Measurements from ENCODE around the gene POU4F1. TPM values are rescaled to one million over a fixed set of nuclear protein-coding genes. Genes with fewer than 3 reads are reported as not detected.

Gene POU4F1
- total RNA-seq, 1 donor from 2014 or later = 1.6 TPM

DNA sequence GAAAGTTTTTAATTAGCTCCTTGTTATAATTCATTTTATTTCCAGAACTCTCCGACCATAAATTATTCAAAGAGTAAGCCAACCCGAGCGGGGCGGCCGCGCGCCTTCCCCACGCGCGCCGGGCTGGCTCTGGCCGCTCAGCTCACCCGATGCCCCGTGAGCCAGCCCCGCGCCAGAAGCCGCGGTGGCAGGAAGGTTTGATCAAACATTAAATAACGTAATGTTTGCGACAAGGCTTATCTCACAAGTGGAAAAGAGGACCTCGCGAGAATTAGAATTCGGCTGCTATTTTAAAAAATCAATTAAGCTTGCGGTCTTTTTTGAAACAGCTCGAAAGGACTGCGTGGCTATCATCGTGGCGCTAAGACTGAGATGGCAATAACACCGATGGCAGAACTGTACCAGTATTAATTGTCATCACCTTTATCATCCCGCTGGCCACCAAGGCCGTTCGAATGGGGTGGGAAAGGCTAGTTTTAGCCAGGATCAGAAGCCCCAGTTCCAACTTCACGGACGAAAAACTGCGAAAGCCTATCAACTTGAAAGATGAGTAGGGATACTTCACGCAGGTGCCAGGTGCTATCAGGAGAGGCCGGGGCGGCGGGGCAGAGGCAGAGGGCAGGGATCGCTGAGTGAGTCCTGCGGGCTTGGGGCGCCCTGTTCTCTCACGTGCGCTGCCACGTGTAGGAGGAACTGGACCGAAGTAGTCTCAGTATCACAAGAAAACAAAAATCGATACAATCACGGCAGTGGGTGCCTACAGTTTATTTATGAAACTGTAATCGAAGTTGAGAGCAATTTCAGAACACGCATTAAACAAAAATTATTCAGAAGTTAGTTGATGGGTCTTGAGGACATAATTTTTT is 6.4 kb downstream of the POU4F1 start:
- H3K27ac ChIP-seq = no peak overlapping the region
- peaks cover 41% of the 10 kb centered on the region for H3F3A ChIP-seq (ENCODE audit: low read depth)
- H3K27me3 Mint-ChIP-seq (ENCODE audit: insufficient read depth, low read depth) = peaks cover 82% of the 10 kb centered on the region
- H3K79me2 ChIP-seq (ENCODE audit: low read depth) = no peaks in the 10 kb centered on the region
- H3K27me3 ChIP-seq = peaks cover 98% of the 10 kb centered on the region
- no peak overlapping the region for H3K9ac ChIP-seq
- H3K4me1 Mint-ChIP-seq = peaks cover 28% of the 10 kb centered on the region
- no peaks in the 10 kb centered on the region for H3K36me3 ChIP-seq
- no peak overlapping the region for H2AFZ ChIP-seq (replicated peaks)
- H3K9me3 ChIP-seq (ENCODE audit: low read depth) = no peaks in the 10 kb centered on the region
- peak; percentile 92 for TF ChIP-seq EZH2phosphoT487 (IDR thresholded peaks at IDR 0.05)
- TF ChIP-seq, protein P1, sequence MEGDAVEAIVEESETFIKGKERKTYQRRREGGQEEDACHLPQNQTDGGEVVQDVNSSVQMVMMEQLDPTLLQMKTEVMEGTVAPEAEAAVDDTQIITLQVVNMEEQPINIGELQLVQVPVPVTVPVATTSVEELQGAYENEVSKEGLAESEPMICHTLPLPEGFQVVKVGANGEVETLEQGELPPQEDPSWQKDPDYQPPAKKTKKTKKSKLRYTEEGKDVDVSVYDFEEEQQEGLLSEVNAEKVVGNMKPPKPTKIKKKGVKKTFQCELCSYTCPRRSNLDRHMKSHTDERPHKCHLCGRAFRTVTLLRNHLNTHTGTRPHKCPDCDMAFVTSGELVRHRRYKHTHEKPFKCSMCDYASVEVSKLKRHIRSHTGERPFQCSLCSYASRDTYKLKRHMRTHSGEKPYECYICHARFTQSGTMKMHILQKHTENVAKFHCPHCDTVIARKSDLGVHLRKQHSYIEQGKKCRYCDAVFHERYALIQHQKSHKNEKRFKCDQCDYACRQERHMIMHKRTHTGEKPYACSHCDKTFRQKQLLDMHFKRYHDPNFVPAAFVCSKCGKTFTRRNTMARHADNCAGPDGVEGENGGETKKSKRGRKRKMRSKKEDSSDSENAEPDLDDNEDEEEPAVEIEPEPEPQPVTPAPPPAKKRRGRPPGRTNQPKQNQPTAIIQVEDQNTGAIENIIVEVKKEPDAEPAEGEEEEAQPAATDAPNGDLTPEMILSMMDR (IDR thresholded peaks at IDR 0.05) = no peak
- TF ChIP-seq EZH2 (IDR thresholded peaks at IDR 0.05) = peak; percentile 94
- H3K36me3 Mint-ChIP-seq = no peaks in the 10 kb centered on the region
- H3K4me3 ChIP-seq = peak overlapping the region; percentile 51
- H4K20me1 ChIP-seq (ENCODE audit: low read depth) = peaks cover 89% of the 10 kb centered on the region
- peaks cover 21% of the 10 kb centered on the region for H3K4me1 ChIP-seq
- H3K9me3 Mint-ChIP-seq = peaks cover 2% of the 10 kb centered on the region
- H3K27ac Mint-ChIP-seq = no peak overlapping the region
- H3K4me3 Mint-ChIP-seq = peak overlapping the region; percentile 81
- peak overlapping the region; percentile 81 for H3K4me2 ChIP-seq
- peak; percentile 61 for DNase-seq (ENCODE audit: low spot score)

DNA sequence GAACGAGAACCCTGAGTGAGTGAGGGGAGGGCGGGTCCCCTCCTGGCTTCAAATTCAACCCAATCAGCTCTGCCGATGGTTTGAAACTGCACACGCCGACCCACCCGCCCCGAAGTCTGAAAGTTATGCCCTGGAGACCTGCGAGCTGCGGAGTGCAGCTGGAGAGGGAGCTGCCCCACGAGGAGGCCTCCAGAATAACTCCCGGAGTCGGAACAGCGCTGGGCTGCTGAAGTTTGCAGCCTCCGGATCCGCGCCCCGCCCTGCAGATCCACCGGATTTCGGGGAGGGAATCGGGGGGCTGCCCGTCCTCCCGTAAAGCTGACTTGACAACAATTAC is 7.0 kb downstream of the POU4F1 start:
- Histone ChIP-seq H3K4me3 (peak overlapping the region; percentile 51), H3K9ac (no peak overlapping the region), H3K27me3 (peaks cover 100% of the 10 kb centered on the region), H2AFZ (replicated peaks) (no peak overlapping the region), H3K79me2 (ENCODE audit: low read depth) (no peaks in the 10 kb centered on the region), H3K4me2 (peak overlapping the region; percentile 81), H3K36me3 (no peaks in the 10 kb centered on the region), H3K4me1 (peaks cover 21% of the 10 kb centered on the region), H3F3A (ENCODE audit: low read depth) (peaks cover 39% of the 10 kb centered on the region), H4K20me1 (ENCODE audit: low read depth) (peaks cover 87% of the 10 kb centered on the region), H3K9me3 (ENCODE audit: low read depth) (no peaks in the 10 kb centered on the region), H3K27ac (no peak overlapping the region)
- H3K27me3 Mint-ChIP-seq (ENCODE audit: insufficient read depth, low read depth) = peaks cover 86% of the 10 kb centered on the region
- TF ChIP-seq EZH2phosphoT487 (IDR thresholded peaks at IDR 0.05) = no peak
- TF ChIP-seq, protein P1 (IDR thresholded peaks at IDR 0.05) = peak; percentile 16
- no peak overlapping the region for H3K27ac Mint-ChIP-seq
- H3K4me1 Mint-ChIP-seq = peaks cover 27% of the 10 kb centered on the region
- H3K9me3 Mint-ChIP-seq = peaks cover 2% of the 10 kb centered on the region
- H3K4me3 Mint-ChIP-seq = peak overlapping the region; percentile 81
- peak; percentile 72 for DNase-seq (ENCODE audit: low spot score)
- H3K36me3 Mint-ChIP-seq = no peaks in the 10 kb centered on the region

DNA sequence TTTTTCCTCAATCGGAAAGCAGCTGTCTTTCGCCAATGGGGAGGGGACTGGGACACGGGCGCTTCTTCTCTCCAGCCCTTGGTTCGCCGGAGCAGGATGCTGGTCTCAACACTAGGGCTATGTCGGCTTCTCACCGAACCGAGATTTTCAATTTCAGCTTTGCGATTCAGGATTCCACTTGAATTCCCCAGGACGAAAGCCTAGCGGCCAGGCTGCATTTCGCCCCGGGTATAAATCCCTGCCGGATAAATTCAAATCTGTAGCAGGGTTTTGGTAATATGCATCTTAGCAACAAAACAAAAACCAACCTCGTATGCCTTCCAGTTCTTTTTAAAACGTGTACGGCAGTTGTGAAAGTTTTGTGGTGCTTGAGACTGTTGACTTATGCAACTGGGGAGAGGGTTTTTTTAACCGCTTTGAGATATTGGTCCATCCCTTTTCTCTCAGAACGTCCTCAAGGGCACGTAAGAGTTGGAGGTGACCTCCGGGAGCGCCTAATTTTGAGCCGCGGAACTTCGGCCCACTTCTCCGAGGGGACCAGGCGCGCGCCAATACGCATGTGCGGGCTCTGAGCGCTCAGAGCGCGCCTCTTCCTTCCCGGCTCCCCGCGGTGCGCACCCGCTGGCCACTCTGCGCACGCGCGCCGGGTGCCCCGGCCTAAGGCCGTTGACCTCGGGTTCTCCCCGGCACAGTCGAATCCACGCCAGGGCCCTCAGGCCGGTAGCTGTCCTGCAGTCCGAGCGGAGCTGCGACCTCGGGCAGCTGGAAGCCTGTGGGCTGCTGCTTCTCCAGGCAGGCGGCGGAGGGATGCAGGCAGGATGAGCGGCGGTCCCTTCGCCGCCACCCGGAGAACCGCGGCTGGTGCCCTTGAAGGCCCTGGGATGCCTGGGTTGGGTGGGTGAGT is 7.6 kb downstream of the POU4F1 start:
- H3K27me3 Mint-ChIP-seq (ENCODE audit: insufficient read depth, low read depth) = peaks cover 80% of the 10 kb centered on the region
- no peaks in the 10 kb centered on the region for H3K36me3 Mint-ChIP-seq
- no peak overlapping the region for H3K9ac ChIP-seq
- H3K4me3 ChIP-seq = peak overlapping the region; percentile 51
- no peak overlapping the region for H3K27ac ChIP-seq
- DNase-seq (ENCODE audit: low spot score) = peak; percentile 81
- H3K27me3 ChIP-seq = peaks cover 100% of the 10 kb centered on the region
- H3K4me2 ChIP-seq = peak overlapping the region; percentile 81
- no peaks in the 10 kb centered on the region for H3K9me3 ChIP-seq (ENCODE audit: low read depth)
- H3K4me3 Mint-ChIP-seq = peak overlapping the region; percentile 81
- H3K27ac Mint-ChIP-seq = no peak overlapping the region
- H4K20me1 ChIP-seq (ENCODE audit: low read depth) = peaks cover 80% of the 10 kb centered on the region
- H3F3A ChIP-seq (ENCODE audit: low read depth) = peaks cover 35% of the 10 kb centered on the region
- H3K4me1 Mint-ChIP-seq = peaks cover 22% of the 10 kb centered on the region
- no peaks in the 10 kb centered on the region for H3K36me3 ChIP-seq
- no peaks in the 10 kb centered on the region for H3K79me2 ChIP-seq (ENCODE audit: low read depth)
- peak; percentile 41 for TF ChIP-seq EZH2phosphoT487 (IDR thresholded peaks at IDR 0.05)
- peak; percentile 75 for TF ChIP-seq EZH2 (IDR thresholded peaks at IDR 0.05)
- TF ChIP-seq, protein P1 (IDR thresholded peaks at IDR 0.05) = peak; percentile 20
- H2AFZ ChIP-seq (replicated peaks) = no peak overlapping the region
- H3K9me3 Mint-ChIP-seq = peaks cover 2% of the 10 kb centered on the region
- H3K4me1 ChIP-seq = peaks cover 21% of the 10 kb centered on the region
